H1 (cell line): Measurements from ENCODE around the gene GPS1.

ENCODE experiments used
- CEBPB ChIP-seq: IDR thresholded peaks from 2 replicates; pipeline ENCODE4 v1.6.1; 2012; ENCODE audit warnings: low read depth, low read length
- CTCF ChIP-seq, 3 experiments: IDR thresholded peaks; 1 replicate in 2 of 3; 2 replicates in 1 of 3; pipeline versions ENCODE4 v1.5.1 to v1.6.1; 2011; ENCODE audit warnings: low read length in 3 of 3, mild to moderate bottlenecking in 3 of 3, inconsistent platforms in 2 of 3, low read depth in 1 of 3, moderate library complexity in 1 of 3; ENCODE audit not compliant: insufficient read depth in 1 of 3; ENCODE audit errors: control extremely low read depth in 1 of 3
- MAX ChIP-seq: IDR thresholded peaks from 2 replicates; pipeline ENCODE4 v1.6.1; 2012; ENCODE audit warnings: inconsistent platforms
- POLR2AphosphoS5 ChIP-seq: IDR thresholded peaks from 2 replicates; pipeline ENCODE4 v1.6.1; 2011; ENCODE audit warnings: low read depth, low read length
- RAD21 ChIP-seq, 2 experiments: IDR thresholded peaks in 1 of 2; conservative IDR thresholded peaks in 1 of 2; 2 replicates each; pipeline ENCODE4 v1.6.1; 2011; ENCODE audit warnings: low read depth in 2 of 2, low read length in 2 of 2, improper control_type of control experiment in 1 of 2, inconsistent platforms in 1 of 2, mild to moderate bottlenecking in 1 of 2, moderate library complexity in 1 of 2
- SIRT6 ChIP-seq: IDR thresholded peaks from one replicate; pipeline ENCODE4 v1.7.1; 2012; ENCODE audit warnings: low read length, inconsistent platforms

- peak; percentile 26 to 44 (median 33) for TF ChIP-seq CTCF (IDR thresholded peaks at IDR 0.05; ENCODE audit: control extremely low read depth in 1 of 3, insufficient read depth in 1 of 3, low read depth in 1 of 3, low read length in 3 of 3)
- TF ChIP-seq MAX = no peak
- TF ChIP-seq CEBPB = no peak
- TF ChIP-seq POLR2AphosphoS5 = 0 out of 2 replicates have a peak, but pooled peaks have one; percentile 22
- TF ChIP-seq RAD21 (IDR thresholded peaks at IDR 0.05 in 1 of 2, conservative IDR thresholded peaks at IDR 0.05 in 1 of 2; ENCODE audit: low read depth in 2 of 2, low read length in 2 of 2) = peak in 1 of 2 experiments; percentile 39; a peak in 3 of 4 replicates
- TF ChIP-seq SIRT6 = no peak
These were observed 26.1 kb downstream of the GPS1 start for GRCh38 chr17:82077617-82078358.
